NK-92 treated with Interleukin-12 subunit alpha and Interleukin-12 subunit beta, amount 100 ng/mL, for 24 hours (cell line): Measurements from ENCODE around the gene TTLL4.
"Not testable (repeated sequence)": the region's sequence is repeated elsewhere in the genome, so short reads cannot be mapped to it uniquely, and the experiment has no call there.

Experiments used
- DNase-seq: peaks from one replicate; lab custom pipeline; 2025; lab: John Stamatoyannopoulos, UW

TTLL4 gene

GRCh38 chr2:218744615-218745014, 34.0 kb downstream of the TTLL4 start:
- no peak for DNase-seq

GRCh38 chr2:218745160-218745558, 34.5 kb downstream of the TTLL4 start:
- no peak for DNase-seq

- no peak for DNase-seq
These were observed 35.2 kb downstream of the TTLL4 start for GRCh38 chr2:218745559-218746469.

GRCh38 chr2:218746470-218746795, 35.8 kb downstream of the TTLL4 start:
- no peak for DNase-seq

GRCh38 chr2:218746960-218747359, 36.3 kb downstream of the TTLL4 start:
- no peak for DNase-seq

- no peak for DNase-seq
These were observed 38.3 kb downstream of the TTLL4 start for GRCh38 chr2:218748741-218749441.

- DNase-seq: no peak
These were observed 43.6 kb downstream of the TTLL4 start for GRCh38 chr2:218754201-218754600.

- no peak for DNase-seq
These were observed 44.1 kb downstream of the TTLL4 start for GRCh38 chr2:218754781-218755180.

GRCh38 chr2:218755198-218755566, 44.5 kb downstream of the TTLL4 start:
- DNase-seq: no peak

- DNase-seq: no peak
These were observed 45.2 kb downstream of the TTLL4 start for GRCh38 chr2:218755567-218756404.

GRCh38 chr2:218756599-218757377, 46.2 kb downstream of the TTLL4 start:
- DNase-seq: no peak

GRCh38 chr2:218761795-218762194, 51.2 kb downstream of the TTLL4 start:
- no peak for DNase-seq

GRCh38 chr2:218772759-218773158, 62.1 kb downstream of the TTLL4 start:
- not testable (repeated sequence) for DNase-seq

GRCh38 chr2:218773881-218774280, 63.2 kb downstream of the TTLL4 start:
- DNase-seq: no peak

- no peak for DNase-seq
These were observed 65.9 kb downstream of the TTLL4 start for GRCh38 chr2:218776488-218776887.

- no peak for DNase-seq
These were observed 66.8 kb downstream of the TTLL4 start for GRCh38 chr2:218777276-218777990.

- no peak for DNase-seq
These were observed 69.4 kb downstream of the TTLL4 start for GRCh38 chr2:218780046-218780445.

GRCh38 chr2:218780851-218781690, 70.4 kb downstream of the TTLL4 start:
- no peak for DNase-seq

- no peak for DNase-seq
These were observed 71.3 kb downstream of the TTLL4 start, which contains the start of gene CYP27A1 for GRCh38 chr2:218781691-218782527. Gene CYP27A1, plus strand, starts transcription at chr2:218782147. Its CDS starts 36 bp downstream, at chr2:218782183.
